H1 (cell line): Measurements from ENCODE around the gene CCDC136. TPM values are rescaled to one million over a fixed set of nuclear protein-coding genes. Genes with fewer than 3 reads are reported as not detected.

Source experiments
- polyA plus RNA-seq, 7 experiments: library from polyadenylated mRNA; depleted of rRNA in 3 of 7; stranded (reverse) in 5 of 7; unstranded in 2 of 7; fragments of >200 nt in 5 of 7; fragments of 200-250 nt in 2 of 7; gene quantifications; 1 replicate in 5 of 7; 2 replicates in 1 of 7; 4 replicates in 1 of 7; pipeline versions ENCODE4 v1.2.1 to v1.2.3, GENCODE V29; 2011 to 2013; ENCODE audit warnings: missing spikeins in 2 of 7, mixed read lengths in 2 of 7
- total RNA-seq: library from RNA; stranded (reverse); fragmentation: NEBNext Ultra II Directional; extraction: Animal tissue kit (Norgen Biotek cat#: 25700); gene quantifications from 2 replicates; pipeline ENCODE4 v1.2.1, GENCODE V29; 2021
- TF ChIP-seq, protein P1 (sequence below): fragments of 300-600 bp; sonication (generic); IDR thresholded peaks from 2 replicates; pipeline ENCODE4 v1.7.1; 2012; ENCODE audit warnings: low read length, moderate library complexity, mild to moderate bottlenecking, inconsistent platforms; ENCODE audit not compliant: insufficient replicate concordance

CCDC136 gene
- total and polyA plus RNA-seq, 2 of the 8 experiments (the other 6 are each of a cell fraction or from before 2014, with no cell fraction given): 35.6 to 47.7 TPM

DNA sequence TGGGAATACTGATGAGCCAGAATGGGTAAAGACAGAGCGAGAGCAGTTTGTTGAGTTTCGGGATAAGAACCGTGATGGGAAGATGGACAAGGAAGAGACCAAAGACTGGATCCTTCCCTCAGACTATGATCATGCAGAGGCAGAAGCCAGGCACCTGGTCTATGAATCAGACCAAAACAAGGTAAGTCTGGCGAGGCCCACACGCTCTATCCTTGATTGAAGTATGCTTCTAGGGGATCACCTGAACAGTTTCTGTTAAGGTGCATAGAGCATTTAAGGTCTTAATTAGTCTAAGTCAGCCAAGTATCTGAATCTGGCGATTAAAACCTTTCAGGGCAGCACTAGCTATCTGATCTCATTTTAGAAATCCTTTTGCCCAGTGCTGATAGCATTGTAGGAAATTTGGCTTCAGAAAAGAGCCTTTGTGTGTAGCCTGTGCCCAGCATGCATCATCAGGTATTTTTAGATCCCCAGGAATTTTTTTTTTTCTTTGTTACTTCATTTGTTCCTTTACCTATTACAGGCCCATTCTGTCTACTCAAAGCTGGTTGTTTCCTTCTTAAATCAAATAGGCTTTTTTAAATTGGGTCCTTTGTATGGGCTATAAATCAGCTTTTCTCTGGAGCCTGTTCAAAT lies 24.2 kb upstream of the CCDC136 start (continued):
- TF ChIP-seq, protein P1, sequence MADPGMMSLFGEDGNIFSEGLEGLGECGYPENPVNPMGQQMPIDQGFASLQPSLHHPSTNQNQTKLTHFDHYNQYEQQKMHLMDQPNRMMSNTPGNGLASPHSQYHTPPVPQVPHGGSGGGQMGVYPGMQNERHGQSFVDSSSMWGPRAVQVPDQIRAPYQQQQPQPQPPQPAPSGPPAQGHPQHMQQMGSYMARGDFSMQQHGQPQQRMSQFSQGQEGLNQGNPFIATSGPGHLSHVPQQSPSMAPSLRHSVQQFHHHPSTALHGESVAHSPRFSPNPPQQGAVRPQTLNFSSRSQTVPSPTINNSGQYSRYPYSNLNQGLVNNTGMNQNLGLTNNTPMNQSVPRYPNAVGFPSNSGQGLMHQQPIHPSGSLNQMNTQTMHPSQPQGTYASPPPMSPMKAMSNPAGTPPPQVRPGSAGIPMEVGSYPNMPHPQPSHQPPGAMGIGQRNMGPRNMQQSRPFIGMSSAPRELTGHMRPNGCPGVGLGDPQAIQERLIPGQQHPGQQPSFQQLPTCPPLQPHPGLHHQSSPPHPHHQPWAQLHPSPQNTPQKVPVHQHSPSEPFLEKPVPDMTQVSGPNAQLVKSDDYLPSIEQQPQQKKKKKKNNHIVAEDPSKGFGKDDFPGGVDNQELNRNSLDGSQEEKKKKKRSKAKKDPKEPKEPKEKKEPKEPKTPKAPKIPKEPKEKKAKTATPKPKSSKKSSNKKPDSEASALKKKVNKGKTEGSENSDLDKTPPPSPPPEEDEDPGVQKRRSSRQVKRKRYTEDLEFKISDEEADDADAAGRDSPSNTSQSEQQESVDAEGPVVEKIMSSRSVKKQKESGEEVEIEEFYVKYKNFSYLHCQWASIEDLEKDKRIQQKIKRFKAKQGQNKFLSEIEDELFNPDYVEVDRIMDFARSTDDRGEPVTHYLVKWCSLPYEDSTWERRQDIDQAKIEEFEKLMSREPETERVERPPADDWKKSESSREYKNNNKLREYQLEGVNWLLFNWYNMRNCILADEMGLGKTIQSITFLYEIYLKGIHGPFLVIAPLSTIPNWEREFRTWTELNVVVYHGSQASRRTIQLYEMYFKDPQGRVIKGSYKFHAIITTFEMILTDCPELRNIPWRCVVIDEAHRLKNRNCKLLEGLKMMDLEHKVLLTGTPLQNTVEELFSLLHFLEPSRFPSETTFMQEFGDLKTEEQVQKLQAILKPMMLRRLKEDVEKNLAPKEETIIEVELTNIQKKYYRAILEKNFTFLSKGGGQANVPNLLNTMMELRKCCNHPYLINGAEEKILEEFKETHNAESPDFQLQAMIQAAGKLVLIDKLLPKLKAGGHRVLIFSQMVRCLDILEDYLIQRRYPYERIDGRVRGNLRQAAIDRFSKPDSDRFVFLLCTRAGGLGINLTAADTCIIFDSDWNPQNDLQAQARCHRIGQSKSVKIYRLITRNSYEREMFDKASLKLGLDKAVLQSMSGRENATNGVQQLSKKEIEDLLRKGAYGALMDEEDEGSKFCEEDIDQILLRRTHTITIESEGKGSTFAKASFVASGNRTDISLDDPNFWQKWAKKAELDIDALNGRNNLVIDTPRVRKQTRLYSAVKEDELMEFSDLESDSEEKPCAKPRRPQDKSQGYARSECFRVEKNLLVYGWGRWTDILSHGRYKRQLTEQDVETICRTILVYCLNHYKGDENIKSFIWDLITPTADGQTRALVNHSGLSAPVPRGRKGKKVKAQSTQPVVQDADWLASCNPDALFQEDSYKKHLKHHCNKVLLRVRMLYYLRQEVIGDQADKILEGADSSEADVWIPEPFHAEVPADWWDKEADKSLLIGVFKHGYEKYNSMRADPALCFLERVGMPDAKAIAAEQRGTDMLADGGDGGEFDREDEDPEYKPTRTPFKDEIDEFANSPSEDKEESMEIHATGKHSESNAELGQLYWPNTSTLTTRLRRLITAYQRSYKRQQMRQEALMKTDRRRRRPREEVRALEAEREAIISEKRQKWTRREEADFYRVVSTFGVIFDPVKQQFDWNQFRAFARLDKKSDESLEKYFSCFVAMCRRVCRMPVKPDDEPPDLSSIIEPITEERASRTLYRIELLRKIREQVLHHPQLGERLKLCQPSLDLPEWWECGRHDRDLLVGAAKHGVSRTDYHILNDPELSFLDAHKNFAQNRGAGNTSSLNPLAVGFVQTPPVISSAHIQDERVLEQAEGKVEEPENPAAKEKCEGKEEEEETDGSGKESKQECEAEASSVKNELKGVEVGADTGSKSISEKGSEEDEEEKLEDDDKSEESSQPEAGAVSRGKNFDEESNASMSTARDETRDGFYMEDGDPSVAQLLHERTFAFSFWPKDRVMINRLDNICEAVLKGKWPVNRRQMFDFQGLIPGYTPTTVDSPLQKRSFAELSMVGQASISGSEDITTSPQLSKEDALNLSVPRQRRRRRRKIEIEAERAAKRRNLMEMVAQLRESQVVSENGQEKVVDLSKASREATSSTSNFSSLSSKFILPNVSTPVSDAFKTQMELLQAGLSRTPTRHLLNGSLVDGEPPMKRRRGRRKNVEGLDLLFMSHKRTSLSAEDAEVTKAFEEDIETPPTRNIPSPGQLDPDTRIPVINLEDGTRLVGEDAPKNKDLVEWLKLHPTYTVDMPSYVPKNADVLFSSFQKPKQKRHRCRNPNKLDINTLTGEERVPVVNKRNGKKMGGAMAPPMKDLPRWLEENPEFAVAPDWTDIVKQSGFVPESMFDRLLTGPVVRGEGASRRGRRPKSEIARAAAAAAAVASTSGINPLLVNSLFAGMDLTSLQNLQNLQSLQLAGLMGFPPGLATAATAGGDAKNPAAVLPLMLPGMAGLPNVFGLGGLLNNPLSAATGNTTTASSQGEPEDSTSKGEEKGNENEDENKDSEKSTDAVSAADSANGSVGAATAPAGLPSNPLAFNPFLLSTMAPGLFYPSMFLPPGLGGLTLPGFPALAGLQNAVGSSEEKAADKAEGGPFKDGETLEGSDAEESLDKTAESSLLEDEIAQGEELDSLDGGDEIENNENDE: no peak
